Nephron progenitor cell (in vitro differentiated cells): ENCODE measurements around the gene WDR26.

Experiments used
- DNase-seq: peaks from one replicate; pipeline ENCODE4 v3.0.0; 2021
- H3K27ac Mint-ChIP-seq: 2 replicates; pipeline ENCODE4 v1.8.0; 2021; ENCODE audit warnings: mild to moderate bottlenecking, moderate library complexity, mixed read lengths
- H3K27me3 Mint-ChIP-seq: 2 replicates; pipeline ENCODE4 v1.8.0; 2021; ENCODE audit warnings: mild to moderate bottlenecking, low read depth, mixed read lengths; ENCODE audit not compliant: poor library complexity
- H3K36me3 Mint-ChIP-seq: 2 replicates; pipeline ENCODE4 v1.8.0; 2021; ENCODE audit warnings: low read depth, mixed read lengths
- H3K4me1 Mint-ChIP-seq: 2 replicates; pipeline ENCODE4 v1.8.0; 2021; ENCODE audit warnings: mixed read lengths
- H3K4me3 Mint-ChIP-seq: 2 replicates; pipeline ENCODE4 v1.8.0; 2021; ENCODE audit warnings: mild to moderate bottlenecking, moderate library complexity, mixed read lengths
- H3K9me3 Mint-ChIP-seq: 2 replicates; pipeline ENCODE4 v1.8.0; 2021; ENCODE audit warnings: mild to moderate bottlenecking, moderate library complexity, mixed read lengths
- CTCF ChIP-seq: fragments of 200-600 bp; sonication (generic); IDR thresholded peaks from 2 replicates; pipeline ENCODE4 v1.5.0; 2021; ENCODE audit warnings: antibody characterized with exemption

The WDR26 gene

DNA sequence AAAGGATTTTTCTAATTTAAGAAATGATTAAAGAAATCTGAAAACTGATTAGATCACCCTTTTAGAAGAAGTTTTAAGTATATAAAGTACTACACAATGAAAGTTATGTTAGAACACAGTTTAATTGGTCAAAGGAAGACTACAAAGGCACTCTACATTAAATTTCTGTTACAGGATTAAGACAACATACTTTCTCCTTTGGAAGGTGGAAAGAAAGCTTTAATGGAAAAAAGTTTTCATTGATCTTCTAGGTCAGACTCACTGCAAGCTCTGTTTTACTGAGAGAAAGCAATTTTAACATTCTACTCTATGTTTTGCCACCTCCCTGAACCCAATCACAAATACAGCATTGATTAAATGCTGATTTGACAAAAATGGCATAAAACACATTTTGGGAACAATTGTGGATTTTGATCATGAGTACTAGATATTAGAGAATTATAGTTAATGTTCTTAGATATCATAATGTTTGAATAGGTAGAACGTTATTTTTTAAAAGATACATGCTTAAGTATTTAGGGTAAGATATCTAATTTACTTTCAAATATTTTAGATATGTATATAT is 32.0 kb downstream of the WDR26 start:
- H3K9me3 Mint-ChIP-seq = no peaks in the 10 kb centered on the region
- no peaks in the 10 kb centered on the region for H3K4me1 Mint-ChIP-seq

GRCh38 chr1:224399887-224400286 is 34.7 kb downstream of the WDR26 start:
- Mint-ChIP-seq H3K27ac (no peak overlapping the region), H3K4me1 (no peaks in the 10 kb centered on the region), H3K9me3 (no peaks in the 10 kb centered on the region), H3K27me3 (no peaks in the 10 kb centered on the region), H3K36me3 (peaks cover 77% of the 10 kb centered on the region), H3K4me3 (no peak overlapping the region)
- TF ChIP-seq CTCF = no peak
- no peak for DNase-seq

More for the DNA sequence above, 32.0 kb downstream of the WDR26 start:
- TF ChIP-seq CTCF = no peak
- Mint-ChIP-seq H3K36me3 (peaks cover 76% of the 10 kb centered on the region), H3K27me3 (no peaks in the 10 kb centered on the region), H3K4me3 (no peak overlapping the region), H3K27ac (no peak overlapping the region)
- DNase-seq = no peak

DNA sequence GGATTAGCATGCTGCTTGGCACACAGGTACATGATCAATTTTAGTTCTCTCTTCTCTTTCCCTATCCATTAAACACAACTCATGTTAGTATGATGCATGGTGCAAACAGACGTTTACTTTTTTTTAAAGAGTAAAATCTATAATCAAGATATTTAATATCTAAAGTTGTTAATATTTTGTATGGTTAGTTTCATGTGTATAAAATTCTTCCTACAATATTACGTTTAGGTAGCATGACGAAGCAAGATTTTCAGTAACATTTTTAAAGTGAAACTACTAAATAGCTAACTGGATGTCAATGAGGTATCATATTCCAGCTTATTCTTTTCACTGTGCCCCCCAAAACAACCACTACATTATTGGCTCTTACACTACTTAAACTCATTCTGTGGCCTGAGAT is 41.3 kb downstream of the WDR26 start:
- TF ChIP-seq CTCF = no peak
- H3K9me3 Mint-ChIP-seq = no peaks in the 10 kb centered on the region
- H3K36me3 Mint-ChIP-seq = peaks cover 76% of the 10 kb centered on the region
- H3K4me3 Mint-ChIP-seq = no peak overlapping the region
- DNase-seq = no peak
- H3K4me1 Mint-ChIP-seq = no peaks in the 10 kb centered on the region
- H3K27ac Mint-ChIP-seq = no peak overlapping the region
- no peaks in the 10 kb centered on the region for H3K27me3 Mint-ChIP-seq

- H3K36me3 Mint-ChIP-seq = peaks cover 77% of the 10 kb centered on the region
- no peaks in the 10 kb centered on the region for H3K9me3 Mint-ChIP-seq
- no peak overlapping the region for H3K27ac Mint-ChIP-seq
- H3K27me3 Mint-ChIP-seq = no peaks in the 10 kb centered on the region
- H3K4me3 Mint-ChIP-seq = no peak overlapping the region
- no peak for TF ChIP-seq CTCF
- DNase-seq = no peak
- H3K4me1 Mint-ChIP-seq = no peaks in the 10 kb centered on the region
These were observed 42.0 kb downstream of the WDR26 start for GRCh38 chr1:224392411-224393249.

GRCh38 chr1:224390517-224390916 is 44.1 kb downstream of the WDR26 start:
- TF ChIP-seq CTCF = no peak
- H3K4me1 Mint-ChIP-seq = no peaks in the 10 kb centered on the region
- no peak for DNase-seq
- no peak overlapping the region for H3K4me3 Mint-ChIP-seq
- no peak overlapping the region for H3K27ac Mint-ChIP-seq
- peaks cover 69% of the 10 kb centered on the region for H3K36me3 Mint-ChIP-seq
- no peaks in the 10 kb centered on the region for H3K27me3 Mint-ChIP-seq
- H3K9me3 Mint-ChIP-seq = no peaks in the 10 kb centered on the region

DNA sequence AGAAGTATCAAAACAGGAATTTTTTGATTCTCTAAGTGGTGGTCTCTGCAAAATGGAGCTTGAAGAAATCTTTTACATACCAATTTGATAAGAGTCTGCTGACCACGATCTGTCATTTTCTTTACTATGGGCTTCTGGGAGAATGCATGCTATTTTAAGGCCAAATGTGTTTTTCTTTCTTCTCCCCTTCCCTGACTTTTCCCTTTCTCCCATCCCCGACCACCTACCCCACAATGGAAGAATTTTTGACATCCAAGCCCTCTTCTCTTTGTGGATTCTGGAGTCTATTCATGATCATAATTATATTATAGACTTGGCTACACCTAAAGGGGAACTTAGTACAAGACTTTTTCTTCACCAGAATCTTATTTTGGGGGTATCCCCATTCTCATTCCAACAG is 46.7 kb downstream of the WDR26 start:
- peak overlapping the region; percentile 3 for H3K27ac Mint-ChIP-seq
- no peaks in the 10 kb centered on the region for H3K27me3 Mint-ChIP-seq
- H3K4me3 Mint-ChIP-seq = no peak overlapping the region
- peaks cover 56% of the 10 kb centered on the region for H3K36me3 Mint-ChIP-seq
- H3K4me1 Mint-ChIP-seq = no peaks in the 10 kb centered on the region
- no peaks in the 10 kb centered on the region for H3K9me3 Mint-ChIP-seq
- DNase-seq = no peak
- TF ChIP-seq CTCF = no peak
